HG02588 (cell line): ENCODE measurements around the gene TPRX1.
"Not testable (repeated sequence)": the region's sequence is repeated elsewhere in the genome, so short reads cannot be mapped to it uniquely, and the experiment has no call there.

ENCODE experiments used
- ATAC-seq: cut with Tn5 transposase; IDR thresholded peaks from one replicate; pipeline ENCODE4 v1.9.1; 2021; ENCODE audit warnings: mild to moderate bottlenecking, moderate library complexity; ENCODE audit not compliant: unreplicated experiment

The TPRX1 gene

GRCh38 chr19:47768604-47769003 lies 35.7 kb downstream of the TPRX1 start:
- ATAC-seq = no peak

GRCh38 chr19:47767349-47767748 lies 37.0 kb downstream of the TPRX1 start:
- no peak for ATAC-seq

- no peak for ATAC-seq
Measured at GRCh38 chr19:47766670-47767069, 37.7 kb downstream of the TPRX1 start.

DNA sequence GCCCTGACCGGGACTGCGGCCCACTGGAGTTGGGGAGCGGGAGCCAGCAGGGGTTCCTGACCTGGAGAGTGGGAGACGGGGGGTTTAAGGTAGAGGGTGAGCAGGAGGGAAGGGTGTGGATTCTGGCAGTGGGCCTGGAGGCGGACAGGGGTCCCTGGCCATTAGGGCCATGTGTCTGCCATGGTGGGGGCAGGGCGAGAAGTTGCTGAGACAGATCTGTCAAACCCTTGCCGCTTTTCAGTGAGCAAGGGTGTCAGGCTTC lies 38.1 kb downstream of the TPRX1 start:
- ATAC-seq = no peak

- ATAC-seq = no peak
Measured at GRCh38 chr19:47765523-47766358, 38.6 kb downstream of the TPRX1 start.

- ATAC-seq = not testable (repeated sequence)
Measured at GRCh38 chr19:47764705-47765104, 39.6 kb downstream of the TPRX1 start.

DNA sequence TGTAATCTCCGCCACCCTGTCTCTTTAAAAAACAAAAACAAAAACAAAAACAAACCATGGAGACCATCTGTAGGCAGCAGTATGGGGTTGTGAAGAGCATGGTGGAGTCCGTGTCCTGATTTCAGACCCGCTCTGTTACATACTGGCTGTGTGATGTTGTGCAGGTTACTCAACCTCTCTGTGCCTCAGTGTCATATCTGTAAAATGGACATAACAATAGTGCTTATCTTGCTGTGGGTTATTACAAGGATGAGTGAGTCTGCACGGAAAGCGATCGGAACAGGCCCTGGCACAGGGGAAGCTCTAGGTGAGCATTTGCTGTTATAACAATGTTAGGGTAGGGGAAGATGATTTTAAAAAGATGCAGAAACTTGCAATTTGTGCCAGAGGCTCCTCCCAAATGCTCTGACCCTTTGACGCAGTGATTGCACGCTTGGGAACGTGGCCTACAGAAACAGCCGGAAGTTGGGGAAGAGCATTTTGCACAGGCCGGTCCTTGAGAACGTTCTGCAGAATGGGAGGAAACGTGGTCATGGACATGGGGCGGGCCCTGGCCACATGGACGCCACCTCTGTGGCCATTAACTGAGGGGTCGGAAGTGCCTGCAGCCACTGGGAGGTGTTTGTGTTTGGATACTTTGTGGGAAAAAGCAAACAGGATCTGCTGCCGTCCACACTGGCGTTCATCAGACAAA lies 41.6 kb downstream of the TPRX1 start:
- no peak for ATAC-seq

DNA sequence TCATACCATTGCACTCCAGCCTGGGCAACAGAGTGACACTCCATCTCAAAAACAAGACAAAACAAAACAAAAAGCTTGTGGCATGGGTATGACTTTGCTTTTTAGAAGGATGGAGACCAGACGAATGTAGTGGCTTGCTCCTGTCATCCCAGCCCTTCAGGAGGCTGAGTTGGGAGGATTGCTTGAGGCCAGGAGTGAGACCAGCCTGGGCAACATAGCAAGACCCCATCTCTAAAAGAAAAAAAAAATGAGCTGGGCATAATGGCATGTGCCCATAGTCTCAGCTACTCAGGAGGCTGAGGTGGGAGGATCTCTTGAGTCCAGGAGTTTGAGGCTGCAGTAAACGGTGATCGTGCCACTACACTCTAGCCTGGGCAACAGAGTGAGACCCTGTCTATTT lies 42.2 kb downstream of the TPRX1 start:
- ATAC-seq = no peak

- ATAC-seq = no peak
Measured at GRCh38 chr19:47761566-47761965, 42.8 kb downstream of the TPRX1 start.

GRCh38 chr19:47760632-47760999 lies 43.7 kb downstream of the TPRX1 start:
- no peak for ATAC-seq

DNA sequence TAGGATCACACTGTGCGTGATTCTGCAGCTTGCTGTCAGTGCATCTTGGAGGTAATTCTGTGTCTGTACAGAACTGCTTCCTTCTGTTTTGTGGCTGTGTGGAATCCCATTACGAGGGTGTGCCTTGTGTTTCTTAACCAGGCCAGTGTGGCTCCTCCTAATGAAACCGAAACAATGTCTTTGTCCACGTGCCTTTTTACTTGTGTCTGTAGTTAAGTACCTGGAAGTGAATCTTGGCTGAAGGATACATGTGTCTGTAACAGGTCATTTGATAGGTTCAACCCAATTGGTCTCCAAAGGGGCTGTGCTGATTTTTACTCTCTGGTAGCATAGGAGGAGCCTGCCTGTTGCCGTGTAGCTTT lies 45.9 kb downstream of the TPRX1 start:
- no peak for ATAC-seq

GRCh38 chr19:47757617-47758442 lies 46.5 kb downstream of the TPRX1 start:
- no peak for ATAC-seq

GRCh38 chr19:47756953-47757608 lies 47.3 kb downstream of the TPRX1 start:
- ATAC-seq = no peak

DNA sequence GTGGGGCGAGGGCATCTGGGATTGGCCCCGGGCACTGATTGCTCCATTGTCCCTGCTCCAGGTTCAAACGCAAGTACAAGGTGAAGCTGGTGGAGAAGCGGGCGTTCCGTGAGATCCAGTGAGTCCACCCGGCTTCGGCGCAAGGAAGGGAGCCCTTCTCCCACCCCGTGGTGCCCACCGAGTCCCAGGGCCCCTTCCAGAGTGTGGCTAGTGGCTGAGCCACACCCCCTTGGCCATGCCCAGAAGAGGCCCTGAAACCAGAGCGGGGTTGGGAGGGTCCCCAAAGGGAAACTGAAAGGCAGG lies 47.8 kb downstream of the TPRX1 start:
- ATAC-seq = no peak

GRCh38 chr19:47755762-47756626 lies 48.4 kb downstream of the TPRX1 start:
- ATAC-seq = no peak

DNA sequence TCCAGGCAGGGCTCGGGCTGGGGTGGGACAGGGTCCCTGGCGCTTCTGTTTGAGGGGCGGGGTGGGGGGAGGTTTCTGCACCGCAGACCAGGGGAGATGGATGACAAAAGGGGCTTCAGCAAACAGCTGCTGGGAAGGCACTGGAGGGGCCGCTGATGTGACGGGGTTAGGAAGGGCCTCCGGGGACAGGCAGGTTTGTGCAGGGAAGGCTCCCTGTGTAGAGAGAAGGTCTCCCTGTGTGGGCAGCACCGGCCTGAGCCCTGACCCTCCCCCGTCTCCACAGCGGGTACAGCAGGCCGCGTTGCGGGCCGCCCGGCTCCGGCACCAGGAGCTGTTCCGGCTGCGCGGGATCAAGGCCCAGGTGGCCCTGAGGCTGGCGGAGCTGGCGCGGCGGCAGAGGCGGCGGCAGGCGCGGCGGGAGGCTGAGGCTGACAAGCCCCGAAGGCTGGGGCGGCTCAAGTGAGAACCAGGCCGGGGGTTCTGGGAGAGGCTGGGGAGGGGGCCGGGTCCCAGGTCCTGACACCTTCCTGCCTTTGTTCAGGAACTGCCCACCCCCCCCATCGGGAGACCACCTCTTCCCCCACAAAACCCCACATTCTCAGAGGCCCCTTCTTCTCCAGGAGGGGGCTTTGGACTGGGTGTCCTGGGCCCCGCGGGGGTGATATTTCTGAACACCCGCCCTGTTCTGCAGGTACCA lies 49.1 kb downstream of the TPRX1 start:
- no peak for ATAC-seq

- no peak for ATAC-seq
Measured at GRCh38 chr19:47754206-47755064, 49.9 kb downstream of the TPRX1 start.

DNA sequence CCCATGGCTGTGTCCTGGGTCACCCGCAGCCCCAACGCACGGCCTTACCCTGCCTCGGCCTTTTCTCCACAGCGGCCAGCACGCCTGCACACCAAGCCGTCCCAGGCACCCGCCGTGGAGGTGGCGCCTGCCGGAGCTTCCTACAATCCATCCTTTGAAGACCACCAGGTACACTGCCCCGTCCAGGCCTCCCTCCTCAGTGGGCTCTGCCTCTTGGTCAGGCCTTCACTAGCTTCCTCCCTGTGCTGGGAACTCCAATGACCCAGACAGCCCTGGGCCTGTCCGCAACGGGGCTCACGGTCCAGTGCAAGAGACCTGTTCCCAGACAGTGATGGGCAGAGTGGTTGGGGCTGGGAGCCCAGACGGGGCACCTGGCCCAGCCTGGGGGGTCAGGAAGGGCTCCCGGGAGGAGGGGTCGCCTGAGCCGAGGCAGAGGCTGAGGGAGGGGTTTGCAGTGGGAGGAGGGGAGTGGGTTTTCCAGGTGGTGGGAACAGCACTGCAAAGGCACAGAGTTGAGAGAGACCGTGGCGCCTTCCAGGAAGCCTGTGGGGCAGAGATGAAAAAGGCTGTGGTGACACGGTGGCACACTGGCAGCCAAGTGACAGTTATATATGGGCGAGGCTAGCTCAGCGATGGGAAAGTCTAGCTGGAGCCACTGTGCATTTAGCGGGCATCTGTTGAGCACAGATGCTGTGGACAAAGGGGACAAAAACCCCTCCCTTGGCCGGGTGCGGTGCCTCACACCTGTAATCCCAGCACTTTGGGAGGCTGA lies 51.7 kb downstream of the TPRX1 start:
- ATAC-seq = no peak
